GOT3 (cell line): ENCODE measurements around the gene INTS3.
"Not testable (repeated sequence)": the region's sequence is repeated elsewhere in the genome, so short reads cannot be mapped to it uniquely, and the experiment has no call there.

Experiments used
- DNase-seq: peaks from one replicate; lab custom pipeline; 2025; ENCODE audit warnings: mixed read lengths; lab: John Stamatoyannopoulos, UW

INTS3 gene

DNA sequence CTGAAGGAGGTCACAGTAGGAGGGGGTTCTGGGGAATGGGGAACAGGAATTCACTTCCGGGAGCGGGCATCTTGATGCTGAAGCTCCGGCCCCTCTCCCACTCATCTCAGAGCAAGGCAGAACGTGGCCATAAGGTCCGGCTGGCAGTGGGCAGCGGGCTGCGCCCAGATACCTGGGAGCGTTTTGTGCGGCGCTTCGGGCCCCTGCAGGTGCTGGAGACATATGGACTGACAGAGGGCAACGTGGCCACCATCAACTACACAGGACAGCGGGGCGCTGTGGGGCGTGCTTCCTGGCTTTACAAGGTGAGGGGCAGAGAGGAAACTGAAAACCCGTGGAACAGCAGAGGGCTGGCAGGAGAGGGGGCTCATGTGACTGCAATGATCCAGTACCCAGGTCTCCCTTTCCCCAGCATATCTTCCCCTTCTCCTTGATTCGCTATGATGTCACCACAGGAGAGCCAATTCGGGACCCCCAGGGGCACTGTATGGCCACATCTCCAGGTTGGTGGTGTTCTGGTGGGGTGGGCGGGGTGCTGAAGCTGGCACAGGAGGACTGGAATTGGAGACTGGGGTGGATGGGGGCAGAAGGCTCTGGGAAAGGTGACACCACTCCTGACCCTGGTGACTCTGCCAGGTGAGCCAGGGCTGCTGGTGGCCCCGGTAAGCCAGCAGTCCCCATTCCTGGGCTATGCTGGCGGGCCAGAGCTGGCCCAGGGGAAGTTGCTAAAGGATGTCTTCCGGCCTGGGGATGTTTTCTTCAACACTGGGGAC is 50.4 kb downstream of the INTS3 start:
- no peak for DNase-seq

DNA sequence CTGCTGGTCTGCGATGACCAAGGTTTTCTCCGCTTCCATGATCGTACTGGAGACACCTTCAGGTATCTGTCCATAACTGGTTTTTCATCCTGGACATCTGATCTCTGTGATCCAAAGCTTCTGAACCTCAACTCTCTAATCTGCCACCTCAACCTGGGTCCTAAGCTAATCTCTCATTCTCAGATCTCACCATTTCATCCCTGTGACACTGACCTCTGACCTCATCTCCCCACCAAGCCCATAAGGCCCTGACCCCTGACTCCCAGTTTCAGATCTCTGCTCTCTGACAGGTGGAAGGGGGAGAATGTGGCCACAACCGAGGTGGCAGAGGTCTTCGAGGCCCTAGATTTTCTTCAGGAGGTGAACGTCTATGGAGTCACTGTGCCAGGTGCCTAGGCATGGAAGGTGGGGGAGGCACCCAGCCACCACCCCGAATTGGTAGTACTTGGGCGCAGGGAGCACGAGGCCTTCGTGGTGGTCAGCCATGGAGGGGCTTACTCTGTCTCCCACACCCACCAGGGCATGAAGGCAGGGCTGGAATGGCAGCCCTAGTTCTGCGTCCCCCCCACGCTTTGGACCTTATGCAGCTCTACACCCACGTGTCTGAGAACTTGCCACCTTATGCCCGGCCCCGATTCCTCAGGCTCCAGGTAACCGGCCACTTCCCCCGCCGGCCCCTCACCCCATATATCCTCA is 51.1 kb downstream of the INTS3 start:
- no peak for DNase-seq

DNA sequence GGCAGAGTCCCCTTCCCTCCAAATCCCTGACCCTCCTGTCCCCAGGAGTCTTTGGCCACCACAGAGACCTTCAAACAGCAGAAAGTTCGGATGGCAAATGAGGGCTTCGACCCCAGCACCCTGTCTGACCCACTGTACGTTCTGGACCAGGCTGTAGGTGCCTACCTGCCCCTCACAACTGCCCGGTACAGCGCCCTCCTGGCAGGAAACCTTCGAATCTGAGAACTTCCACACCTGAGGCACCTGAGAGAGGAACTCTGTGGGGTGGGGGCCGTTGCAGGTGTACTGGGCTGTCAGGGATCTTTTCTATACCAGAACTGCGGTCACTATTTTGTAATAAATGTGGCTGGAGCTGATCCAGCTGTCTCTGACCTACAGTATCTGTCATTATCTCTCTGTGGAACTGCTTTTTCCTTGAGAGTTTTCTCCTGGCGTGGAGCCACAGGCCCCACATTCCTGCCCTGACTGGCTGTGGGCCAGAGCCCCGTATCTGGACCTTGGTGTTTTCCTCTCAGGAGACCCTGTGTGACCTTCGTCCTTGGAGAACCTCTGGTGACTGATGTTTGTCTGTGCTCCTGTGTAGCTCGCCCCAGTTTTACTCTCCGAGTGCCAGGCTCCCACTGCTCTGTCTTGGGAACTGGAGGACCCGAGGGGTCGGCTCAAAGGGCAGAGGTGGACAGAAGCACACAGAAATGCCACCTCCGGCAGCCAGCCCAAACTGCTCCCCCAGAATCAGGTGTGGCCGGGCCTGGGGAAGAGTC is 52.1 kb downstream of the INTS3 start:
- DNase-seq: no peak

- no peak for DNase-seq
Observed at GRCh38 chr1:153780551-153780950, 52.7 kb downstream of the INTS3 start.

DNA sequence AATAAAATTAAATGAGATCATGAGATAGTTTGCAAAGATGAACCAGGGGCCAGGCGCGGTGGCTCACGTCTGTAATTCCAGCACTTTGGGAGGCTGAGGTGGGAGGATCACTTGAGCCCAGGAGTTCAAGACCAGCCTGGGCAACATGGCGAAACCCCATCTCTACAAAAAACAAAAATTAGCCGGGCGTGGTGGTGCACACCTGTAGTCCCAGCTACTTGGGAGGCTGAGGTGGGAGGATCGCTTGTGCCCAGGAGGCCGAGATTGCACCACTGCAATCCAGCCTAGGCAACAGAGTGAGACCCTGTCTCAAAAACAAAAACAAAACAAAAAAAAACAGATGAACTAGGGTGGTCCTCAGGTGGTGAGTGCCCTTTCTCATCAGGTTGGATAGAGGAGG is 54.8 kb downstream of the INTS3 start:
- DNase-seq: not testable (repeated sequence)

DNA sequence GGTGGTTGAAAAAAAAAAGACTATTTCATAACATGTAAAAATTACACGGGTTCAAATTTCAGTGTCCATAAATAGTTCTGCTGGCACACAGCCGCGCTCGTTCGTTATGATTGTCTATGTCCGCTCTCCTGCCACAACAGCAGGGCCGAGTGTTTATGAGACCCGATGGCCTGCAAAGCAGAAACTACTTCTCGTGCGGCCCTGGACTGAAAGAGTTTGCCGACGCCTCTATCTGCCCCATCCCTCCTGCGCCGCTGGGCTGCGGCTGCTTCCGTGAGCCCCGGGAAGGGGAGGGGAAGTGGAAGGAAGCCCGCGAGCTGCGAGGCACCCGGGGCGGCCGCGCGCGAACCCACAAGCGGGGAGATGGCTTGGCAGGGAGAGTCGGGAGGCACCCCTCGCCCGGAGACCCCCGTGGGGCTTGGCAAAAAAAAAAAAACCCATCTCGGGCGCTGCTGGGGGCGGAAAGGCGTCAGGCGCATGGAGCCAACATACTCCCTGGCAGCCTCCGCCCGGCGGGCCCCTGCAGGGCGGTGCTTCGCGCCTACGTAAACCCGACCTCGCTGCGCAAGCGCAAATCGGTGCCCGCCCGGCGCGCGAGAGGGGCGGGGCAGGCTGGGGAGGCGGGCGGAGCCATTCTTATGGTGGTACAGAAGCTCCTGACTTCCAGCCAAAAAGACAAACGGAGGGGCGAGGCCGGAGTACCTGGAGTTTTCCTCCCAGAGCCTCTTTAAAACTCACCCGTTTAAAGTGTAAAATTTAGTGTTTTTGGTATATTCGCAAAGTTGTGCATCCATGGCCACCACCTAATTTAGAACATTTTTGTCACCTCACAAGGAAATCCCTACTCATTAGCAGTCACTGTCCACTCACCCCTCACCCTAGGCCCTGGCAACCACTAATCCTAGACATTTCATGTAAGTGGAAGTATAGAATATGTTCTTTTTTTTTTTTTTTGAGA is 55.7 kb downstream of the INTS3 start:
- peak; percentile 82 for DNase-seq

- DNase-seq: no peak
Observed at GRCh38 chr1:153786038-153786790, 58.4 kb downstream of the INTS3 start.

- DNase-seq: no peak
Observed at GRCh38 chr1:153789478-153790034, 61.7 kb downstream of the INTS3 start.

DNA sequence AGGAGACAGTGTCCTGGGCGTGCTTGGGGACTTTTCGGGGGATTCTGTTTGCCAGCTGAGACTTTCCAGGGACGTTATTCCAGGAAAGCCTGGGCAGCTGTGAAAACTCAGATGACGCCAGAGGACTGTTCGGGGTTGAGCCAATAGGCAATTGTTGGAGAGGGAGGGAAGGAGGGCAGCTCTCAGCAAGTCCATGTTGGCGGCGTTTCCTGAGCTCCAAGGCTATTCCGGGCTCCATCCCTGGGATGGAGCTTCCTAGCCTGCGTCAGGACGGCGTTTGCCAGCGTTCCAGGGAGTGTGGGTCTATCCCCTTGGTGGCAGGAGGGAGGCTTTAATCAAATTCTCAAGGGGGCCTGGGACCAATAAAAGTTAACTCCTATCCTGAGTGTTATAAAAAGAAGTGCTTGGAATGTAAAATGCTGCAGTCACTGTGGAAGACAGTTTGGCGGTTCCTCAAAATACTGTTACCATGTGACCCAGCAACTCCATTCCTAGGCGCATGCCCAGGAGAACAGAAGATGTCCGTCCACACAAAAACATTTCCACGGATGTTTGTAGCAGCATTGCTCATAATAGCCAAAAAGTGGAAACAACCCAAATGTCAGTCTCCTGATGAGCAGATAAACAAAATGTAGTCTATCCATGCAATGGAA is 62.6 kb downstream of the INTS3 start:
- no peak for DNase-seq

GRCh38 chr1:153790966-153791647 is 63.3 kb downstream of the INTS3 start:
- no peak for DNase-seq

DNA sequence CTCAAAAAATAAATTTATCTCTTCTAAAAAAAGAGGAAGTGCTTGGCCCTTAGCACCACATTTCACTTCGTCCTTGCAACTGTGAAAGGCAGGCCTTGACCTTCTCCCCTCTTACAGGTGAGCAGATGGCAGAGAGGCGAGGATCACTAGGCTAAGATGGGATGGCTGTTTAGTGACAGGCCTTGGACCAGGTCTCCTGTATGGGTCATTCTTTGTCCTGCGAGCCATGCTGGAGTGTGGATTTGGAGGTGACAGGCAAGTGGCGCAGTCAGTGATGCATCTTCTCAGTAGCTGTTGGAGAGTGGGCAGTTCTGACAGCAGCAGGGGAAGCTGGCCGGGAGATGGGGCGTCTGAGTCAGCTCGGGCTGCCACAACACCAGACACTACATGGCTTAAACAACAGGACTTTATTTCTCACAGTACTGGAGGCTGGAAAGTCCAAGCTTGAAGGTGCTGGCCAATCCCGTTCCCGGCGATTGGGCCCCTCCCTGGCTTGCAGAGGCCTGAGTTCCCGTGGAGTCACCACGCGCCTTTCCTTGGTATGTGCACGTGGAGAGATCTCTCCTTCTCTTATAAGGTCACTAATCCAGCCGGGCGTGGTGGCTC is 63.9 kb downstream of the INTS3 start:
- DNase-seq: no peak

DNA sequence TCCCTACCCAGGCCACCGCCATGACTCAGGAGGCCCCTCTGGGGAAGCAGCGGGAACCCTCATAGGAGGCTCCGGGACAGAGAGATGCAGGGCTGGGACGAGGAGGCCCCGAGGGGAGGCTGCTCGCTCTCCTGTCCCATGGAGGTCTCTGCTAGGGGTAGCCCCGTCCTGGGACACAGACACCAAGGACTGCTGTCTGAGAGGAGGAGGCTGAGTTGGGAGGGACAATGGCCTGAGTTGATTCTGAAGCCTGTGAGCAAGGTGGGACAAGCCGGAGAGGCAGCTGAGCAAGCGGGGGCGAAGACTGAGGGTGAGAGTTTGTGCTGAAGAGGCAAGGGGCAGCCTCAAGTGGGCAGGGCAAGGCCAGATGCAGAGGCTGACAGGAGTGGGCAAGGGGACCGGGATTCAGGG is 64.8 kb downstream of the INTS3 start:
- DNase-seq: no peak

DNA sequence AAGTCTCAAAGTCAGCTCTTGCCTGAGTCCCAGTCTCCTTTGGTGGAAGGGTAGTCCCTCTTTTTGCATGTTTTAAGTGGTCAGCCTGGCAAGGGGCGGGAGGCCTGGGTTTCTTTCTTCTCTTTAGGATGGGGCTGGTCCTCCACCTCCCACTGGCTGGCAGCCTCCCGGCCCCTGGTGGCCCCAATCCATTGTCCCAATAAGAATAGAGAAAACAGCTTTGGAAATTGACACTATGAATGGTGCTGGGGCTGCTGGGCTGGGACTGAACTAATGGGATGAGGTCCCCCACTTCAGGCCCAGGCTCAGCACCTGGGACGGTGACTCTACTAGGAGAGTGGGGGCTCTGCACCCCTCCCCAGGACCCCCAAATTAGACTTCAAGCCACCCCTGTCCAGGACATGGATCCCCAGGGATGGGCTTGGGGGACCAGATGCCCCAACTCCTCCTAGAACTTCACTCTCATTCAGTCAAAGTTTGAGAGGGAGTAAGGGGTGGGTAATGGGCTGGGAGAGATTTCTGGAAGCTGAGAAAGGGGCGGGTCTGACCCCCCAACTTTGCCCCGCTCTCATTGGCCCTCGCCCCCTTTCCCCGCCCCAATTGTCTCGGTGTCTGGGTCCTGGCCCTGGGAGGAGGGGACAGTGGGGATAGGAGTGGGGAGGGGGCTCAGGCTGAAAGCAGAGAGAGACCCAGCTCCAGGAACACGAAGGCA is 65.6 kb downstream of the INTS3 start:
- DNase-seq: no peak

- DNase-seq: no peak
Observed at GRCh38 chr1:153793973-153794615, 66.2 kb downstream of the INTS3 start.

DNA sequence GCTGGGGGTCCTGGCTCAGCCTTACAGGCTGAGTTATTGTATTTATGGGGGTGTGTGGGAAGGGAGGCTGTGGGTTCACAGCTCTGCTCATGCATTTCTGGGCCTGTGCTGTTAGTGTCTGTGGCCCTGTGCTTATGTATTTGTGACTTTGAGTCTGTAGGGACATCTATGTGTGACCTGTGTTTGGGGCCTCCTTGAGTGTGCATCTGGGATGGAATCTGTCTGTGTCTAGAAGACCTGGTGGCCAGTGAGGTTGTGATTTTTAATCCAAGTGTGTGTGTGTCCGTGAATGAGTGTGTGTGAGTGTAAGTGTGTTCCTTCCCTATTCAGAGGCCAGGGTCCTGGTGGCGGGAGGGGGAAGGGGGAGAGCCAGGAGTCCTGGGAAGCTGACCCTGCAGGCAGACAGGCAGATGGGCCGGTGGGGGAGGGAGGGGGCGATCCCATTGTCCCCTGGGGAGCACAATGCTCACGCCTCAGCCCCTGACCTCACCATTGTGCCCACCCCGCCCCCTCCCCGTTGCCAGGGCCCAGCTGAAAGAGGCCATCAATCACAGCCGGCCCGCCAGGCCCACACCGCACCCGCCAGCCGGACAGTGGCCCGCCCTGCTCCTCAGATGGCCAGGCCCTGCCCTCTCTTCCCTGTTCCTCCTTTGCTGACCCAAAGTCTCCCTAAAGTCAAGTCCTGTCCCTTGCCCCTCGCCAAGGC is 66.9 kb downstream of the INTS3 start:
- DNase-seq: no peak

- no peak for DNase-seq
Observed at GRCh38 chr1:153795330-153795837, 67.5 kb downstream of the INTS3 start.
